Type B pancreatic cell (in vitro differentiated cells): Measurements from ENCODE around the gene CCL15. TPM values are rescaled to one million over a fixed set of nuclear protein-coding genes. Genes with fewer than 3 reads are reported as not detected.
"Not testable (repeated sequence)": the region's sequence is repeated elsewhere in the genome, so short reads cannot be mapped to it uniquely, and the experiment has no call there.

Experiments
- DNase-seq: peaks from one replicate; pipeline ENCODE4 v3.0.0; 2021; ENCODE audit warnings: mixed read lengths; ENCODE audit not compliant: unreplicated experiment; ENCODE audit errors: extremely low spot score
- H3K27ac Mint-ChIP-seq: 2 replicates; pipeline ENCODE4 v1.8.0; 2021; ENCODE audit warnings: mild to moderate bottlenecking, mixed read lengths
- H3K27me3 Mint-ChIP-seq: 2 replicates; pipeline ENCODE4 v1.8.0; 2021; ENCODE audit warnings: mixed read lengths
- H3K36me3 Mint-ChIP-seq: 2 replicates; pipeline ENCODE4 v1.8.0; 2021; ENCODE audit warnings: mixed read lengths
- H3K4me1 Mint-ChIP-seq: one replicate; pipeline ENCODE4 v1.8.0; 2021; ENCODE audit warnings: mixed read lengths; ENCODE audit not compliant: unreplicated experiment
- H3K4me3 Mint-ChIP-seq: 2 replicates; pipeline ENCODE4 v1.8.0; 2021; ENCODE audit warnings: mild to moderate bottlenecking, mixed read lengths
- H3K9me3 Mint-ChIP-seq: 2 replicates; pipeline ENCODE4 v1.8.0; 2021; ENCODE audit warnings: mixed read lengths
- CTCF ChIP-seq: fragments of 200-600 bp; sonication (generic); conservative IDR thresholded peaks from 2 replicates; pipeline ENCODE4 v1.5.0; 2021; ENCODE audit warnings: antibody characterized with exemption, mild to moderate bottlenecking
- total RNA-seq: library from RNA; stranded (reverse); gene quantifications from 2 replicates; pipeline ENCODE4 v1.2.1, GENCODE V29; 2021; ENCODE audit warnings: low replicate concordance

Gene CCL15
- total RNA-seq, 1 donor from 2014 or later = 2.0 TPM

DNA sequence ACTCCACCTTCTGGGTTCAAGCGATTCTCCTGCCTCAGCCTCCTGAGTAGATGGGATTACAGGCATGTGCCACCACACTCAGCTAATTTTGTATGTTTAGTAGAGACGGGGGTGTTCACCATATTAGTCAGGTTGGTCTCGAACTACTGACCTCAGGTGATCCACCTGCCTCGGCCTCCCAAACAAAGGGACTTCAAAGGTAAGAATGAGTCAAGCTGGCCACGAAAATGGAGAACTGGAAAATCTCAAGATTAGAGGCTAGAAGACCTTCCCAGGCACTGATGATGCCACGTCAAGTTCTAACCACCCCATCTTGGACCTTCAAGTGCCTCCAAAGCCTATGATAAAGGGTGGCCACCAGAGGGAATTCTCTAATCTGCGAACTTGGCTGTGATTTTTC is 1.3 kb upstream of the CCL15 start:
- Mint-ChIP-seq H3K4me1 (peaks cover 16% of the 10 kb centered on the region), H3K36me3 (no peaks in the 10 kb centered on the region), H3K27ac (no peak overlapping the region), H3K27me3 (peaks cover 7% of the 10 kb centered on the region), H3K9me3 (no peaks in the 10 kb centered on the region), H3K4me3 (no peak overlapping the region)
- TF ChIP-seq CTCF = no peak
- no peak for DNase-seq

DNA sequence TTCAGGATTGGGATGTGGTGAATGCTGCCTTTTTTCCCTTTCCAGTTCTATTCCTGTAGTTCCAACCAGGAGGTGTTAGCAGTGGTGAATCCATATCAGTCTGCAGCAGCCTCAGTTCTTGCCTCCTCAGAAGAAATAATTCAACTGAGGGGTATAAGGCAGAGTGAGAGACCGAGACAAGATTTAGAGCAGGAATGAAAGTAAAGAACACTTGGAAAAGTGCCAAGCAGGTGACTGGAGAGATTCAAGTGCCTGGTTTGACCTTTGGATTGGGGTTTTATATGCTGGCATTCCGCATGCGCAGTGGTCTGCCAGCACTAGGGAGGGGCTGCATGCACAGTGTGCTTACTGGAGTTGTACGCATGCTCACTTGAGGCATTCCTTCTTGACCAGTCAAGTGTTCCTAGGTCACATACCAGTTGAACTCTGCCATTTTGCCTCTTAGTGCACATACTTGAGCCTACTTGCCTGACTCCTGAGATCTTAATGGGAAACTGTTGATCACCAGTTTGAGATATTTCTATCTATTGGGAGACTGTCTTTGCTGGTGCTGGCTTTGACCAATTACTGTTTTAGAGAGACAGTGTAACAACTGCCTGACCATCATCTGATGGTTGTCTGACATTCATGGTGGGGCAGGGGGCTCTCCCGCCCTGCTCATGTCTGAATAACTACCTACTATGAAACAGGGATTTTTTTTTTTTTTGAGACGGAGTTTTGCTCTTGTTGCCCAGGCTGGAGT is 680 bp upstream of the CCL15 start:
- Mint-ChIP-seq H3K4me3 (peak overlapping the region; percentile 20), H3K4me1 (peaks cover 14% of the 10 kb centered on the region), H3K9me3 (no peaks in the 10 kb centered on the region), H3K36me3 (no peaks in the 10 kb centered on the region), H3K27me3 (peaks cover 11% of the 10 kb centered on the region), H3K27ac (peak overlapping the region; percentile 29)
- no peak for TF ChIP-seq CTCF
- DNase-seq = no peak

GRCh38 chr17:36000732-36001109 is 632 bp downstream of the CCL15 start:
- no peak for TF ChIP-seq CTCF
- no peaks in the 10 kb centered on the region for H3K36me3 Mint-ChIP-seq
- peaks cover 11% of the 10 kb centered on the region for H3K27me3 Mint-ChIP-seq
- H3K27ac Mint-ChIP-seq = peak overlapping the region; percentile 80
- no peaks in the 10 kb centered on the region for H3K9me3 Mint-ChIP-seq
- H3K4me3 Mint-ChIP-seq = peak overlapping the region; percentile 65
- H3K4me1 Mint-ChIP-seq = peaks cover 13% of the 10 kb centered on the region
- DNase-seq = no peak

DNA sequence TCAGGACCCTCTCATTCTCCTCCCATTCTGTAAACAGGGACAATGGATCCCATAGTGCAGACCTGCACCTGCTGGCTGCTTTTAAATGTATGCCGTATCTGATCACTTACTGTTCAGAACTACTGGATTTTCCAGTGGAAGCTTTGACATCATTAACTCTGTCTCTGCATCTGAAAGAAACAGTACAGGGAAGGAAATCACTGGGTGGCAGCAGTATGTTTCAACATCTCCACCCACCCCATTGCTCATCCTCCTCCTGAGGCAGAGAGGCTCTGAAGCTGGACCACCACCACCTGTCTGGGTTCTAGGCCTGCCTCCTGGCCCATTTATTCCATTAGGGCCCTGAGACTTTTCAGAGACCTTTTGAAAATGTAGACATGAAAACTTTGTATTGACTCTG is 2.6 kb downstream of the CCL15 start:
- TF ChIP-seq CTCF = no peak
- Mint-ChIP-seq H3K27me3 (peaks cover 15% of the 10 kb centered on the region), H3K9me3 (peaks cover 7% of the 10 kb centered on the region), H3K27ac (no peak overlapping the region), H3K36me3 (no peaks in the 10 kb centered on the region), H3K4me1 (peaks cover 7% of the 10 kb centered on the region), H3K4me3 (no peak overlapping the region)
- DNase-seq = no peak

DNA sequence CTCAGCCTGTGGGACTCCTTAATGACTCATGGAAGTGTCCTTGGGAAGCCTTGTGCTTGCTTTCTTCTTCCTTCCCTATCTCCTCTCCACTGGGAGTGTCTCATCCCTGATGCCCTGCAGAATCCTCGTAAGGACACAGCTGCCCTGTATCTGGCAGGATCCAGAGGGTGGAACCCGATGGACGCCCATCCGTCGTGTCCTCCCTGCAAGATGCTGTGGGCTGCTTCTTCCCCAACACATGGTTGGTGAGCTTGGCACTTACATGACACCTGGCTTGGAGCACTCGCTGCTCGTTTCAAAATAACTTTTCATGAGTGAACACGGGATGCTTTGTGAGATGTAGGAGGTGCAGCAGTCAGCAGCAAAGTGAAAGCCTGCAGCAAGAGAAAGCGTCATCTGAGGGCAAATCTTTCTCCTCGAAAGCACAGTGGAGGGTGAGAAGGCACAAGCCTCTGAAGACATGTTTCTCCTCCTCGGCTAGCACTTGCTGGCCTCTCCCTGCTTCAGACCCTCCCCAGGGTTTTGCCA is 3.3 kb downstream of the CCL15 start:
- no peak overlapping the region for H3K27ac Mint-ChIP-seq
- H3K9me3 Mint-ChIP-seq = peaks cover 7% of the 10 kb centered on the region
- TF ChIP-seq CTCF = no peak

DNA sequence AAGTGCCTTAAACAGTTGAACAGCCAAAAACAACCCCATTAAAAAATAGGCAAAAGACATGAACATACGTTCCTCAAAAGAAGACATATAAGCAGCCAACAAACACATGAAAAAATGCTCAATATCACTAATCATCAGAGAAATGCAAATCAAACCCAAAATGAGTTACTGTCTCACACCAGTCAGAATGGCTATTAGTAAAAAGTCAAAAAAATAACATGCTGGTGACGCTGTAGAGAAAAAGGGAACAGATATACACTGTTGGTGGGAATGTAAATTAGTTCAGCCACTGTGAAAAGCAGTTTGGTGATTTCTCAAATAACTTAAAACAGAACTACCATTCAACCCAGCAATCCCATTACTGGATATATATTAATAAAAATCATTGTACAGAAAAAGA is 6.0 kb downstream of the CCL15 start:
- not testable (repeated sequence) for H3K4me1 Mint-ChIP-seq, H3K4me3 Mint-ChIP-seq, H3K36me3 Mint-ChIP-seq, H3K27ac Mint-ChIP-seq, H3K9me3 Mint-ChIP-seq, DNase-seq
- peaks cover 15% of the 10 kb centered on the region for H3K27me3 Mint-ChIP-seq

More for the DNA sequence above, 3.3 kb downstream of the CCL15 start:
- H3K4me1 Mint-ChIP-seq = peaks cover 7% of the 10 kb centered on the region
- peaks cover 15% of the 10 kb centered on the region for H3K27me3 Mint-ChIP-seq
- H3K4me3 Mint-ChIP-seq = no peak overlapping the region
- no peak for DNase-seq
- no peaks in the 10 kb centered on the region for H3K36me3 Mint-ChIP-seq
